ENCODE results near the gene RLN3.
A peak's percentile ranks its signal among the peaks of the same experiment; 100 is the strongest.

RLN3 gene

GRCh38 chr19:14003251-14004055 is 24.5 kb upstream of the RLN3 start:
- H3K4me3 ChIP-seq (replicated peaks; ENCODE audit: insufficient read depth, low read length), result no peak overlapping the region

GRCh38 chr19:14004619-14005348 is 23.2 kb upstream of the RLN3 start:
- DNase-seq (ENCODE audit: low read depth in 1 of 2, low spot score in 1 of 2), result peak; percentile 73 to 85
- Histone ChIP-seq H3K27ac (replicated peaks) (peak overlapping the region; percentile 96), H3K27me3 (ENCODE audit: insufficient read depth, poor library complexity, severe bottlenecking) (no peaks in the 10 kb centered on the region), H3K4me3 (replicated peaks; ENCODE audit: insufficient read depth, low read length) (peak overlapping the region; percentile 68)
- TF ChIP-seq POLR2AphosphoS5 (IDR thresholded peaks at IDR 0.05; ENCODE audit: low read depth), result no peak; the same call in 1 of the 2 replicates
- TF ChIP-seq CTCF (IDR thresholded peaks at IDR 0.05; ENCODE audit: insufficient read depth, low read length), result no peak
- TF ChIP-seq REST (IDR thresholded peaks at IDR 0.05; ENCODE audit: insufficient replicate concordance, low read depth), result no peak
- TF ChIP-seq GABPA (IDR thresholded peaks at IDR 0.05; ENCODE audit: low read depth), result no peak
- no peak for TF ChIP-seq SPI1 (IDR thresholded peaks at IDR 0.05; ENCODE audit: borderline replicate concordance, low read depth)

More at GRCh38 chr19:14003251-14004055, 24.5 kb upstream of the RLN3 start:
- Histone ChIP-seq H3K27me3 (ENCODE audit: insufficient read depth, poor library complexity, severe bottlenecking) (no peaks in the 10 kb centered on the region), H3K27ac (replicated peaks) (peak overlapping the region; percentile 27)
- DNase-seq (ENCODE audit: low read depth in 1 of 2, low spot score in 1 of 2), result no peak
- TF ChIP-seq POLR2AphosphoS5 (IDR thresholded peaks at IDR 0.05; ENCODE audit: low read depth) (no peak), SPI1 (IDR thresholded peaks at IDR 0.05; ENCODE audit: borderline replicate concordance, low read depth) (no peak), GABPA (IDR thresholded peaks at IDR 0.05; ENCODE audit: low read depth) (no peak), CTCF (IDR thresholded peaks at IDR 0.05; ENCODE audit: insufficient read depth, low read length) (no peak), REST (IDR thresholded peaks at IDR 0.05; ENCODE audit: insufficient replicate concordance, low read depth) (no peak)

- H3K4me3 ChIP-seq (replicated peaks; ENCODE audit: insufficient read depth, low read length), result peak overlapping the region; percentile 68
- peak; percentile 87 to 90 for DNase-seq (ENCODE audit: low read depth in 1 of 2, low spot score in 1 of 2)
- peak overlapping the region; percentile 96 for H3K27ac ChIP-seq (replicated peaks)
- no peaks in the 10 kb centered on the region for H3K27me3 ChIP-seq (ENCODE audit: insufficient read depth, poor library complexity, severe bottlenecking)
- 0 out of 2 replicates have a peak, but pooled peaks have one; percentile 6 for TF ChIP-seq POLR2AphosphoS5 (IDR thresholded peaks at IDR 0.05; ENCODE audit: low read depth)
- no peak for TF ChIP-seq REST (IDR thresholded peaks at IDR 0.05; ENCODE audit: insufficient replicate concordance, low read depth)
Observed at GRCh38 chr19:14005349-14006084, 22.4 kb upstream of the RLN3 start.
